Spinal cord (tissue), 10 donors: Measurements from ENCODE around the gene RDH5. TPM values are rescaled to one million over a fixed set of nuclear protein-coding genes. Genes with fewer than 3 reads are reported as not detected.

Experiments
- DNase-seq, 6 donors: peaks; one replicate each; pipeline versions ENCODE4 v3.0.0 to v3.0.0-alpha.2; 2013 to 2015; ENCODE audit warnings: low spot score in 6 of 6, low read depth in 4 of 6
- H3K27ac ChIP-seq: one replicate; pipeline ENCODE4 v1.5.1; 2013; ENCODE audit warnings: low read depth, low read length, control low read depth
- H3K27me3 ChIP-seq: one replicate; pipeline ENCODE4 v1.6.1; 2013; ENCODE audit warnings: low read length; ENCODE audit not compliant: control insufficient read depth, insufficient read depth
- H3K36me3 ChIP-seq: one replicate; pipeline ENCODE4 v1.6.1; 2013; ENCODE audit warnings: low read length; ENCODE audit not compliant: control insufficient read depth, insufficient read depth
- H3K4me1 ChIP-seq: one replicate; pipeline ENCODE4 v1.6.1; 2013; ENCODE audit warnings: low read length; ENCODE audit not compliant: control insufficient read depth, insufficient read depth
- H3K4me3 ChIP-seq: one replicate; pipeline ENCODE4 v1.5.1; 2013; ENCODE audit warnings: low read depth, low read length, control low read depth
- H3K9me3 ChIP-seq: one replicate; pipeline ENCODE4 v1.6.1; 2013; ENCODE audit warnings: low read length; ENCODE audit not compliant: control insufficient read depth, insufficient read depth
- WGBS: methylation state at CpG from one replicate; pipeline ENCODE4 v1.1.5; 2013; ENCODE audit warnings: missing lambda C conversion rate; ENCODE audit not compliant: insufficient coverage; 5-methylcytosine and 5-hydroxymethylcytosine counted together
- polyA plus RNA-seq, 2 donors: library from polyadenylated mRNA; unstranded; fragments of 120-200 nt; gene quantifications; one replicate each; pipeline ENCODE4 v1.2.1, GENCODE V29; 2013; ENCODE audit not compliant: insufficient read length in 2 of 2
- total RNA-seq, 2 donors: library from RNA; depleted of rRNA in 1 of 2; stranded (reverse); fragments of 120-200 nt in 1 of 2; fragments of >200 nt in 1 of 2; gene quantifications; one replicate each; pipeline versions ENCODE4 v1.2.3 to v1.2.4, GENCODE V29; 2013 to 2014
- donor health status: healthy.

RDH5 gene
- total and polyA plus RNA-seq, 4 donors, result 7.7 to 18.3 (median 12.3) TPM

DNA sequence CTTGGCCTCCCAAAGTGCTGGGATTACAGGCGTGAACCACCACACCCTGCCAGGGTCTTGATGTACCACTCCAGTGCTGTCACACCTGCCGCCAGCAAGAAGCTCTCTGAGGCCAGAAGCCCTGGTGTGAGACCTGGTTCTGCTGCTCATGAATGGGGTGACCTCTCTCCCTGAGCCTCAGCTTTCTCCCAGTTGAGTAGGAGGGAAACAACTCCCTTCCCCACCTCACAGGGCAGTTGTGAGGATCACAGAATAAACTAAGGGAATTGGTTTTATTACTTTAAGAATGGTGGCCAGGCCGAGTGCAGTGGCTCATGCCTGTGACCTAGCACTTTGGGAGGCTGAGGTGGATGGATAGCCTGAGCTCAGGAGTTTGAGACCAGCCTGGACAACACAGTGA lies 14.4 kb downstream of the RDH5 start:
- 100% methylated on average over 1 of the region's 3 CpGs for WGBS
- Histone ChIP-seq H3K9me3 (no peaks in the 10 kb centered on the region), H3K4me3 (no peak overlapping the region), H3K4me1 (peaks cover 53% of the 10 kb centered on the region), H3K27me3 (no peaks in the 10 kb centered on the region), H3K27ac (no peak overlapping the region), H3K36me3 (peaks cover 5% of the 10 kb centered on the region)
- DNase-seq, result no peak

DNA sequence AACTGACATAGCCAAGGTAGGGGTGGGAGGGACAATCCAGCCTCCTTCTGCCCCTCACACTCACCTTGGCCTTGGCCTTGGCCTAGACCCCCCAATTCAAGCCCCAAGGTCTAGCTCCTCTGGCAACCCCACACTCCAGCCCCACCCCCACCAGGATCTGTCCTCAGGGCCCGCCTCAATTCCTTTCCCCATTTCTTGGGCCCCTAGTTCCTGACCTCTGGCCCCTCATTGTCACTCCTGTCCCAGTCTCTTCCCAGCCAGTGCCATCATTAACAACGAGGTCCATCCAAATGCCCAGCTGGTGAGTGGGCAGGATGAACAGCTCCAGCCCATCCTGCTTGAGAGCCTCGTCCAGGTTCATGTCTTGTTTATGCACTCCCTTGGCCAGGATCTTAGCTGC lies 15.9 kb downstream of the RDH5 start:
- H3K4me1 ChIP-seq, result peaks cover 39% of the 10 kb centered on the region
- peaks cover 5% of the 10 kb centered on the region for H3K36me3 ChIP-seq
- H3K9me3 ChIP-seq, result no peaks in the 10 kb centered on the region
- no peak overlapping the region for H3K27ac ChIP-seq
- no peak overlapping the region for H3K4me3 ChIP-seq
- DNase-seq, result no peak
- WGBS, result 66% methylated on average over 3 of the region's 3 CpGs
- no peaks in the 10 kb centered on the region for H3K27me3 ChIP-seq

DNA sequence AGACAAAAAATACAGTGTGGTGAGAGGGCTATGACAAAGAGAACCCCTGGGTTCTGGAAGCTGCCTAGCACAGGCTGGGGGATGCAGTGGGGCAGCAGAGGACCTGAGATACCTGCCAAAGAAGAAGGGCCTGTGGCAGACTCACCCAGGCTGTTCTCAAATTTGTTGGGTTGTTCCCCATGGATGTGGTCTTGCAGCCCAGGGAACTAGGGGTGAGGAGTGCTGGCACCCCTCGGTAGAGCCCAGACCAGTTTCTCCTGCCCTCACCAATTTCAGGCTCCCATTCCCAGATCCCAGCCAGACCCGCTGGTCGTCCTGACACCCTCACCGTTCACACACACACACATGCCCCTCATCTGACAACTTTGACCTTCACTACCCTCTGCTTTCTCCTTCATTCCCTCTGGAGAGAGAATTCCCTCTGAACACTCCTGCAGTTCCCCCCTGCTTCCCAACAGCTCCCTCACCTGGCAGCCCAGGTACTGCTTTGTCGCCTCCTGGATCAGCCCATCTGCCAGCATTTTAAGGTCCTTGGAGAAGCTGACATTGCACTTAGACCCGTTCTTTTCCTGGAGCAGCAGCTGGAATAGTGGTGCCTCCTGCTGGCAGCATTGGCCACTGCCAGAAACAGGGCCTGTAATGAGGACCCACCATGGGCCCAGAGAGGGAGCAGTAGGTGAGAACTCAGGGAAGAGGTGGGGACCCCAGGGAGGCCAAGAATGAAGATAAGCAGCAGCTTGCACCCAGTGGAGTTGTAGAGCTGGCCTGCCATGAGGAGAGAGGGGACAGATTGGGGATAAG lies 16.8 kb downstream of the RDH5 start:
- Histone ChIP-seq H3K9me3 (no peaks in the 10 kb centered on the region), H3K4me1 (peaks cover 37% of the 10 kb centered on the region), H3K36me3 (peaks cover 5% of the 10 kb centered on the region), H3K4me3 (peak overlapping the region; percentile 55), H3K27ac (peak overlapping the region; percentile 93), H3K27me3 (no peaks in the 10 kb centered on the region)
- DNase-seq, result peak in 2 of 6 donors; percentile 74 to 76
- 28% methylated on average over 6 of the region's 6 CpGs for WGBS

DNA sequence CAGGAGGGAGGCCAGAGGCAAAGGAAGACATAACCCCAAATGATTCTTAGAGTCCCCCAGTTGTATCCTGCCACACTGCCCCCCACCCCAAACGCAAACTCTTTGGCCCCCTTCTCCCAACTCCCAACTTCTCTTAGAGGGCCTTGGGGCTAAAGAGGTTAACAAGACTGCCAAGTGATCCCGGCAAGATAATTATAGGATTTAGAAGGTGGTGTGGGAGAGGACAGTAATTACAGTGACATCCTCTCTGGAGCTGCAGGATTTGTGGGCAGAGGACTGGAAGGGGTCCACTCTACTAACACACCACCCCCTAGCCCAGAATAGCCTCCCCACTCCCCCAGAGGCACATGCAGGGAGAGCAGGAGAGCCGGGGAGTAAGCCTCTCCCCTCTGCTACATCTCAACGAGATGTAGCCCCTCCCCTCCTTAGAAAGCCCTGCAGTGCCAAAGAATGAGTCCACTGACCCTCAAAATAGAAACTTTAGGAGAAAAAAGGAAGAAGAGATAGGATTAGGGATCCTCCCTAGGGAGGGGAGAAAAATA lies 17.5 kb downstream of the RDH5 start:
- H3K9me3 ChIP-seq, result no peaks in the 10 kb centered on the region
- peaks cover 35% of the 10 kb centered on the region for H3K4me1 ChIP-seq
- no peaks in the 10 kb centered on the region for H3K27me3 ChIP-seq
- DNase-seq, result peak in 1 of 6 donors; percentile 73
- no peaks in the 10 kb centered on the region for H3K36me3 ChIP-seq
- 0% methylated on average over 1 of the region's 4 CpGs for WGBS
- peak overlapping the region; percentile 93 for H3K27ac ChIP-seq
- H3K4me3 ChIP-seq, result peak overlapping the region; percentile 55

DNA sequence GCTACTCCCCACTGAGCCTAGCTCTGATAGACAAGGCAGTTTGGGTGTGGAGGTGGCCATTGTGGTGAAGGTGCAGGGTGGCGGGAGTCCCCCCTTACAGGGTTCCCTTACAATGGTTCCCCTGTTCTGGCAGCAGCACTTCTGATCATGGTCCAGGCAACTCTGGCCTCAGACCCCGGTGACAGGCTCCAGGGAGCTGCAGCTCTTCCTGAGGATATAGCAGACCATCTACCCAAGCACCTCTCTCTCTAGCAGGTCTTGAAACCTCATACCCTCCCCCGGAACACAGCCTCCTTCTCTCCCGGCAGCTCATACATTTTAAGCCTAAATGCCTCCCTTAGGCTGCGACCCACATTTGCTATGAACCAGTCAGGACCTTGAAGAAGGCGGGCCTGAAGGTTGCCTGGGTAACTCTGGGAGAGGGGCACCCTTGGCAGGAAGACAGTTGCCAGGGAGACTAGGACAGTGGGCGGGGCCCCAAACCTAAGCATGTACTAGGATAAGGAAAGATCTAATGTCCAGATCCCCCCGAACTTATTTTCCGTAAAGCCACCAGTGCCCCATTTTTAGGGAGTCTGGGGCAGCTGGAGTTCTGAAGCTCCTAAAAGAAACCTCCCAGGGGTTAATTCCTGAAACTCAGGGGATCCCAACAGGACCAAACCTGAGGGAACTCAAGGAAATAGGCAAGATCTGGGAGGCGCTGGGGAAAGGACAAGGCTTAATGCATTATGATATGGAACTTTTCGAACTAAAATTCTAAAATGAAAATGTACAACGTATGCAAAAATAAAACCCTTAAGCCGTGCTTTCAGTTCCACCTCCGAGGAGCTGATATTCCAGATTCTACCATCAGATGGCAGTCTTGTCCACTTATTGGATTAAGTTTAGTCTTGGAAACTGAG lies 18.2 kb downstream of the RDH5 start:
- peak in 5 of 6 donors; percentile 89 to 98 (median 96) for DNase-seq
- H3K9me3 ChIP-seq, result no peaks in the 10 kb centered on the region
- peaks cover 35% of the 10 kb centered on the region for H3K4me1 ChIP-seq
- 0% methylated on average over 6 of the region's 14 CpGs for WGBS
- no peaks in the 10 kb centered on the region for H3K36me3 ChIP-seq
- H3K4me3 ChIP-seq, result peak overlapping the region; percentile 55
- peak overlapping the region; percentile 93 for H3K27ac ChIP-seq
- H3K27me3 ChIP-seq, result no peaks in the 10 kb centered on the region

DNA sequence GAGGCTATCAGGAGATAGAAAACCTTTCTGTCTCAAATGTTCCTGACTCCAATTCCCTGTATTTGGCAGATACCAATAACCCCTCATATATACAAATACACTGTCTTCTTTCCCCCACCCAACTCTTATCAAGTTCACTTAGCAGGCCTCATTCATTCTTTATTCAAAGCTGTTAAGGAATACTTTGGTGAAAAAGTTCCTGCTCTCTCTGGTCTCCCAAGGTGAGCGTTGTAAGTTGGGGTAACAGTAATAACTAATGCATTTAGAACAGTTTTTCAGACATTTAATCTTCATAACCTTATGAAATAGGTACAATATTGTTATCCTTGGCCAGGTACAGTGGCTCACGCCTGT lies 18.8 kb downstream of the RDH5 start:
- Histone ChIP-seq H3K4me3 (peak overlapping the region; percentile 55), H3K27ac (peak overlapping the region; percentile 93)

DNA sequence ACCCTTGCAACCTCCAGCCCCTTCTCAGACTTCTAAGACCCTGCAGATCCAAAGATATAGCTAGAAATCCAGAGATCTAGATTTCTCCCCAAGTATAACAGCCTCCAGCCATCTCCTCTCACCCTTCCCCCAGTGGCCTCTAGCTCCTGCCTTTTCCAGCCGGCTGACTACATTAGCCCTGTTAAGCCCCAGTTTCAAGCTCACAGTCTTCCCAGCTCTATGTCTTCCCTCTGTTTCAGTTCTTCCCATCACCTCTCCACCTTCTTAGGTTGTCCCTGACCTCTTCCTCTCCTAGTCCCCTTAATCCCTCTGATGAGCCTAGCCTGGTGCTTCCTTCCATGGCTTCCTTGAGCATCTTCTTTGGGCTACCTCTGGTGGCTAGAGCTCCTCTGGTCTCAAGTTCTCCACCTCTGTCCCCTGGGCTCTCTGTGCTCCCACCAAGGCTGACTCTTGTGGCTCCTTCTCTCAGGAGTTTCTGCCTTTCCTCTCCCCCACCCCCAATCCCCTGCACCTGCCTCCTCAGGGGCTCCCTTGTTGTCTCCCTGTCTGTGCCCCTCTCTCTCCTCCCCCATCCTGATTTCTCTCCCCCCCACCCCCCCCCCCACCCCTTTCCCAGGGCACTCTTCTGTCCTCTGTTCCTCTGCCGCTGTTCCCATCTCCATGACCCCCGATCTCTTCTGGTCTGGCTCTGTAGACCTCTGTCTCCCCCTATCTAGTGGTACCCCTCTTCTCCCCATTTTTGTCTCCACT lies 21.9 kb downstream of the RDH5 start:
- 16% methylated on average over 3 of the region's 3 CpGs for WGBS
- Histone ChIP-seq H3K36me3 (no peaks in the 10 kb centered on the region), H3K9me3 (no peaks in the 10 kb centered on the region), H3K27me3 (no peaks in the 10 kb centered on the region), H3K27ac (peak overlapping the region; percentile 75), H3K4me3 (peak overlapping the region; percentile 35), H3K4me1 (peaks cover 44% of the 10 kb centered on the region)
- DNase-seq, result no peak

More for the DNA sequence above, 18.8 kb downstream of the RDH5 start:
- DNase-seq, result no peak
- Histone ChIP-seq H3K36me3 (no peaks in the 10 kb centered on the region), H3K4me1 (peaks cover 39% of the 10 kb centered on the region), H3K9me3 (no peaks in the 10 kb centered on the region), H3K27me3 (no peaks in the 10 kb centered on the region)
- WGBS, result no CpG with 5 or more reads among the region's 2 CpGs

DNA sequence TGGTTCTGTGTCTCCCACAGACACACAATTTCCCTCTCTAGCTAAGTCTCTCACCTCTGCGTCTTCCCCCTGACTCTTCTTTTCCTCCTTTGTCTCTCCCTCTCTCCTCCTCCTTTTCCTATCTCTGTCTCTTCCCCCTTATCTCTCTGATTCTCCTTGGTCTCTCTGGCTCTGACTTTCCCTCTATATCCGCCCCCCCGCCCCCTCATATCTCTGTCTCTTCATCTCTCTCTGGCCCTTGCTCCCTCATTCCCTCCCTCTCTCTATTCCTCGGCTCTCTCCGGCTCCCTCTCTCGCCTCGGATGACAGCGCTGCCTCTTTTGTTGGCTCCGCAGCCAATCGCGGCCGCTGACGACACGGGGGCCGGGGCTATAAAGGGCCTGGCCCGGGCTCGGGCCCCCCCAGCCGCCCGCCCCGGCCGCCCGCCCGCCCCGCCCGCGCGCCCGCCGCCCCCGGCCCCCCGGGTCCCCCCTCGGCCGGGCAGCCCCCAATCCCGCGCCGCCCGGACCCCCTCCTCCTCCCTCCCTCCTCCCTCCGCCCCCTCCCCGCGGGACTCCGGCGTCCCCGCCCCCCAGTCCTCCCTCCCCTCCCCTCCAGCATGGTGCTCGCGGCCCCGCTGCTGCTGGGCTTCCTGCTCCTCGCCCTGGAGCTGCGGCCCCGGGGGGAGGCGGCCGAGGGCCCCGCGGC lies 22.7 kb downstream of the RDH5 start, which contains the start of gene GDF11:
TSS of gene GDF11 (plus strand) at position 404 of the 687 bp plus-strand sequence. CDS start at position 599, 195 bp downstream.
- WGBS, result under 1% methylated on average over 17 of the region's 53 CpGs
- Histone ChIP-seq H3K9me3 (no peaks in the 10 kb centered on the region), H3K4me3 (peak within 1 kb of the TSS; percentile 62), H3K27me3 (no peaks in the 10 kb centered on the region), H3K4me1 (peaks cover 36% of the 10 kb centered on the region), H3K36me3 (no peaks in the 10 kb centered on the region), H3K27ac (peak within 1 kb of the TSS; percentile 75)
- DNase-seq, result peak in 4 of 6 donors; percentile 83 to 98 (median 92)
